ENCODE measurements around the gene TCF25.
A peak's percentile ranks its signal among the peaks of the same experiment; 100 is the strongest.
"Not testable (repeated sequence)": the region's sequence is repeated elsewhere in the genome, so short reads cannot be mapped to it uniquely, and the experiment has no call there.

TCF25 gene

GRCh38 chr16:89873109-89873971, at the start of gene TCF25:
Gene TCF25 (plus strand): TSS chr16:89873592. CDS start chr16:89873668, 76 bp downstream.
- DNase-seq, result peak in 54 of 56 donors; percentile 35 to 92 (median 80)

GRCh38 chr16:89823824-89824148, 49.6 kb upstream of the TCF25 start:
- not testable (repeated sequence) for DNase-seq

GRCh38 chr16:89826531-89827382, 46.6 kb upstream of the TCF25 start:
- no peak for DNase-seq

DNA sequence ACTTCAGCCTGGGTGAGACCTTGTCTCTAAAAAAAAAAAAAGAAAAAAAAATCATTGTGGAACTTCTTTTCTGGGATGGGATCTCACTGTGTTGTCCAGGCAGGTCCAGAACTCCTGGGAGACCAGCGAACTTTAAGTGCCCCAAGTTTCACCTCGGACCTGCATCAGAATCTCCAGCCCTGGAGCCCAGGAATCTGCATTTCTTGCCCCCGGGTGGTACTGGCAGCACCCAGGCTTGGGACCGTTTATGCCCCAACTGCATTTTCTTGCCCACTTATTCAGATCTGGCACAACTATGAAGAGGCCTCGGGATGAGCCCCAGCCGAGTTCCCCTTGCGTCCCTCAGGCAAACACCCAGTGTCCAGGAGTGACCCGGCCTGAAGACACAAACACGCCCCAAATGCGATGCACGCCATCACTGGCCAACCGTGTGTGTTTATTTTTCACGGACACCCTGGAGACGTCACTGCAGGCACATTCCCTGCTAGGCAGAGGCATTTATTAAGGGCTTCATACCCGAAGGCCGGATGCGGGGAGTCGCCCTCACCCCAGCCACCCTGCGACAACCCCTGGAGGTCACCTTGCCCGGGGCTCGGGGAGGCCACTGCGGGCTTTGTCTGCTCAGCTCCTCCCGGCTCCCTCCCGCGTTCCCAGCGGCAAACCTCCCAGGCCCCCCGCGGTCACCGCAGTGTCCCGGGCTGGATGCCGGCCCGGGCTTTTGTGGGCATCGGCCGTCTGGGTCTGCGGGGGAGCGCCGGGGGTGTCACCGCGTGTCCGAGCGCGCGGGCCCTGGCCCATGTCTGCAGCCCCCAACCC, 45.8 kb upstream of the TCF25 start:
- DNase-seq, result peak in 27 of 56 donors; percentile 6 to 82 (median 40)

- DNase-seq, result peak in 42 of 56 donors; percentile 12 to 82 (median 46)
Measured at GRCh38 chr16:89828199-89828869, 45.1 kb upstream of the TCF25 start, which contains the start of gene SPIRE2. Gene SPIRE2 (plus strand): TSS chr16:89828475. CDS start chr16:89828551, 76 bp downstream.

DNA sequence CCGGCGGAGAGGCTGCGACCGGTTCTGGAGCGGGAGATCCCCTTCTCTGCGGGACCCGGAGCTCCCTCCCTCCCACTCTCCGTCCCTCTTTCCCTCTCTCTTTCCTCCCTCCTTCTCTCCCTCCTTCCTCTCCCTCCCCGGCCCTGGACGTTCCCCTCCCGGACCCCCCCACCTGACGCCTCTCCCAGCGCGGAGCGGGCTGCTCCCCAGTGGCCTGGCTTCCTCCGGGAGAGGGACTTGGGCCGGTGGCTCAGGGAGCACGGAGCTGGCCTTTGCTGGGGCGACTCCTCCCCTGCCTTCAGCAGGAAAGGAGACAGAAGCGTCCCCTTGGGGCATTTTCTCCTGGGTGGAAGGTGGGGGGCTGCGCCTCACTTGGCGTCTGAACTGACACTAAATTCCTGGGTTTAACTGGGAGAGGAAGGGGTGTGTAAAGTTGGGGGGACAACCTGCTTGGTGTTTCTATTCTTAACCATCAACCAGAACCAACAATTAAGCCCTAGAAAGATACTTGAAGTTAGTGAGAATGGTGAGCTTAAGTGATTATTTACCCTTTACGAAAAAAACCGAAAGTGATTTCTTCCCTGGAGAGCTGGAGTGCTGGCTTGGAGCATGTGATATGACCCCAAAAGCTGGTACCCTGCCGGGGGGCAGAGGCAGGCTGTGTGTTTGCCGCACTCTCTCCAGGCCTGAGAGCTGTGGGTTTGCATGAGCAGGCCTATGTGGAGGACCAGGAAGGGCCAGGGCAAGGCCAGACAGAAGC, 44.3 kb upstream of the TCF25 start:
- peak in 6 of 56 donors; percentile 9 to 72 (median 22) for DNase-seq

- peak in 1 of 56 donors; percentile 5 for DNase-seq
Measured at GRCh38 chr16:89829630-89830437, 43.6 kb upstream of the TCF25 start.

DNA sequence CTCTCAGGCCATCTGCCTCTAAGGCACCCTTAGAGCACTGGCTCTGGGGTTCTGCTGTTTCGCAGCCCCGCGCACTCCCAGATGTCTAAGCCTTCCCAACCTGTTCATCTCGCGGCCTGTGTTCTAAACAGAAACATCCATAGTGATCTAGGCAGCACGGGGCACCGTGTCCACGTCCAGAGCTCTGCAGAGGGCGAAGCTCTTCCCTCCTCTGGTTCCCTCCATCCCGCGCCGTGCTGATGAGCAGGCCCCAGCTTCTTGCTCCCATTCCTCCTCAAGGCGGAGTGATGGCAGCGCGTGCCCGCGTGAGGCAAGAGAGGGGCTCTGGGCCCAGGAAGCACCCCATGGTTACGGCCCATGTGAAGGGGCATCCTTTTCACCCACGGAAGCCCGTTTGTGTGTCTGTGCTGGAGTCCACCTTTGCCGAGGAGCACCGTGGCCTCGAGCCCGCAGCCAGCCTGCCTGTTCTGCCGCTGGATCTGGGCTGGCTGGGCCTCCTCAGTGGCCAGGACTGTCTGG, 41.5 kb upstream of the TCF25 start:
- no peak for DNase-seq

DNA sequence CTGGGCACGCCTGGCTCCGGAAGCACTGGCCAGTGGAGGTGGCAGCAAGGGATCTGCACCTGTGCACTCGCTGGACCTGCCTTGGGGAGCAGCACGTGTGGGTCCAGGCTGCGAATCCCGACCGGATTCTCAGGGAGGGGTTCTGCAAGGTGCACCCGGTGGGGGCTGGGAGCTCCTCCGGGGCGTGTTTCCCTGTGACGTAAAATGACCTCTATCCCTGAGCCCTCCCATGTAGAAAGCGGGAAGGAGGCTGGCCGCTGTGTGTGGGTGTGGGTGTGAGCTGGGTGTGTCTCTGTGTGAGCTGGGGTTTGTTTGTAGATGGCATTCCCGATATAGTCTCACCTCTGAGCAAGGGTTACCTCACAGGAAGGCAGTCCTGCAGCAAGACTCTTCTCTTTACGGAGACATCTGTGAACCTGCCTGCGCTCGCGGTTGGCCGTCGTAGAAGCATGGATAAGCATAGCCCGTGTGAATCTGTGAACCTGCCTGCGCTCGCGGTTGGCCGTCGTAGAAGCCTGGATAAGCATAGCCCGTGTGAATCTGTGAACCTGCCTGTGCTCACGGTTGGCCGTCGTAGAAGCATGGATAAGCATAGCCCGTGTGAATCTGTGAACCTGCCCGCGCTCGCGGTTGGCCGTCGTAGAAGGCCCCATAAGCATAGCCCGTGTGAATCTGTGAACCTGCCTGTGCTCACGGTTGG, 39.6 kb upstream of the TCF25 start:
- DNase-seq, result not testable (repeated sequence)

DNA sequence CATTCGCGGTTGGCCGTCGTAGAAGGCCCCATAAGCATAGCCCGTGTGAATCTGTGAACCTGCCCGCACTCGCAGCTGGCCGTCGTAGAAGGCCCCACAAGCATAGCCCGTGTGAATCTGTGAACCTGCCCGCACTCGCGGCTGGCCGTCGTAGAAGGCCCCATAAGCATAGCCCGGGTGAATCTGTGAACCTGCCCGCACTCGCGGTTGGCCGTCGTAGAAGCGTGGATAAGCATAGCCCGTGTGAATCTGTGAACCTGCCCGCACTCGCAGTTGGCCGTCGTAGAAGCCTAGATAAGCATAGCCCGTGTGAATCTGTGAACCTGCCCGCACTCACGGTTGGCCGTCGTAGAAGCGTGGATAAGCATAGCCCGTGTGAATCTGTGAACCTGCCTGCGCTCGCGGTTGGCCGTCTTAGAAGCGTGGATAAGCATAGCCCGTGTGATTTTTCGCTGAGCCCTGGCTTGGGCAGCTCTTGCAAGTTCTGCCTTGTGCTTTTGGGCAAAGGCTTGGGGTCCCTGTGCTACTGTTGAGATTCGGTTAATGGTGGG, 38.5 kb upstream of the TCF25 start:
- not testable (repeated sequence) for DNase-seq

- not testable (repeated sequence) for DNase-seq
Measured at GRCh38 chr16:89836484-89836883, 36.9 kb upstream of the TCF25 start.

DNA sequence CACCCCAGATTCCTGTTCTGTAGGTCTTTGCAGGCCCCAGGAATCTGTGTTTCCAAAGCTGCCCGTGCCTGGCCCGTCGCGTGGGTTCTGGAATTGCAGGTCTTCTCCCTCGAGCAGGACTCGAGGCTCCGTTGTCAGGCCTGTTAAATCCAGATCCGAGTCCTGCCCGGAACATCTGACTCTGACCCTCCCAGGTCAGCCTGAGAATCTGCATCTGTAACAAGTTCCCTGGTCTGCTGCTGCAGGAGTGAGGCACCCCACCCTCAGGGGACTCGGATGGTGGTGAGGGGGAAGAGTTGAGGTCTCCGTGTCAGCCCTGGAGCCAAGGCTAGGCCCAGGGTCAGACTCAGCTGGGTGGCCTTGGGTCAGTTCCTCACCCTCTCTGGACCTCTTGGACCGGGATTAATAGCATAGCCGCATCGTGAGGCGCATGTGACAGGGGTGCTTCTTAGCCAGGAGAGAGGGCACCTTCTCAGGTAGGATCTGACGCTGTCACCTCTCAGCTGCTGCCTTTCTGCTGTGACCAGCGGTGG, 36.3 kb upstream of the TCF25 start:
- no peak for DNase-seq

DNA sequence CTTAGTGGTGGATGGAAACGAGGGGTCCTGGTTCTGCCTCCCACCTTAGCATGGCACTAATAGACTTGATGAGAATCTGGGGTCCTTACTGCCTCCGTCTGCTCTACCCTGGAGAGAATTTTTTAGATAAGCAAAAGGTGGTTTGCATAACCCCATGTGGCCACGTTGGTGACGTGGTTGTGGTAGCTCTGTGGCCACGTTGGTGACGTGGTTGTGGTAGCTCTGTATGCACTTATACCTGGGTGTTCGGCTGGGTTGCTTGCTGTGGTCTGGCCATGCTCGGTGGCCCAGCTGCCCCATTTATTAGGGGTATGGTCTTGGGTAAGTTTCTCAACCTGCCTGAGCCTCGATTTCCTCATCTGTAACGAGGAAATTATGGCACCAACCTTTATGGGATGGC, 32.1 kb upstream of the TCF25 start:
- DNase-seq, result no peak

- no peak for DNase-seq
Measured at GRCh38 chr16:89842471-89843408, 30.7 kb upstream of the TCF25 start.

DNA sequence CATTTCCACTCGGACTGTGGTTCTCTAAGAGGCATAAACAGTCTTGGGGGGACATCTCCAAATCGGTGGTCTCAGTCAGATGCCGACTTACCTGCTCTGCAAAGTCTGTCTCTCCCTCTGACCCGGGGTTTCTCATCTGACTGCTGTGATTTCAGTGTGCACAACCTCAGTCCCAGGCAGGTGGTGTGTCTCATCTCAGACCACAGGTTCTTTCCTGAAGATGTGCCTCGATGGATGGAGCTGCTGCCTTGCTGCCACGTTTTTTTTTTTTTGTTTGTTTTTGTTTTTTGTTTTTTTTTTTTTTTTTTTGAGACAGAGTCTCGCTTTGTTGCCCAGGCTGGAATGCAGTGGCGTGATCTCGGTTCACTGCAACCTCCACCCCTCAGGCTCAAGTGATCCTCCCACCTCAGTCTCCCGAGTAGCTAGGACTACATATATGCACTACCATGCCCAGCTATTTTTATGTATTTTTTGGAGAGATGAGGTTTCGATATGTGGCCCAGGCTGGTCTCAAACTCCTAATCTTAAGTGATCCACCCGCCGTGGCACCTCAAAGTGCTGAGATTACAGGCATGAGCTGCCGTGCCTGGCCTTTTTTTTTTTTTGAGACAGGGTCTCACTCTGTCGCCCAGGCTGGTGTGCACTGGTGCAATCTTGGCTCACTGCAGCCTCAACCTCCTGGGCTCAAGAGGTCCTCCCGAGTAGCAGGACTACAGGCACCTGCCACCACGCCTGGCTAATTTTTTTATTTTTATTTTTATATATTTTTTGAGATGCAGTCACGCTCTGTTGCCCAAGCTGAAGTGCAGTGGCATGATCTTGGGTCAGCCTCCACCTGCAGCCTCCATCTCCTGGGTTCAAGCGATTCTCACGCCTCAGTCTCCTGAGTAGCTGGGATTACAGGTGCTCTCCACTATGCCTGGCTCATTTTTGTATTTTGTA, 29.7 kb upstream of the TCF25 start:
- DNase-seq, result no peak

Data from nucleus accumbens (tissue), 56 donors.